ENCODE data around the gene PDE10A.
"Not testable (repeated sequence)": the region's sequence is repeated elsewhere in the genome, so short reads cannot be mapped to it uniquely, and the experiment has no call there.

The PDE10A gene

GRCh38 chr6:165597821-165598220 is 65.2 kb downstream of the PDE10A start:
- no peaks in the 10 kb centered on the region for H3K36me3 ChIP-seq (ENCODE audit: control insufficient read depth, insufficient read depth, low read length)
- no peaks in the 10 kb centered on the region for H3K4me1 ChIP-seq (ENCODE audit: control insufficient read depth, insufficient read depth, low read length, poor library complexity, severe bottlenecking)
- H3K9me3 ChIP-seq (ENCODE audit: control insufficient read depth, low read length): no peaks in the 10 kb centered on the region
- no peak overlapping the region for H3K4me3 ChIP-seq (ENCODE audit: insufficient read depth, low read depth, low read length, poor library complexity, severe bottlenecking)
- H3K27me3 ChIP-seq (replicated peaks; ENCODE audit: control insufficient read depth, insufficient read depth, low read length, poor library complexity, severe bottlenecking): no peaks in the 10 kb centered on the region
- DNase-seq: no peak
- no peak overlapping the region for H3K27ac ChIP-seq (ENCODE audit: insufficient read depth, low read length, poor library complexity, severe bottlenecking)

- no peak for DNase-seq
- Histone ChIP-seq H3K4me1 (ENCODE audit: control insufficient read depth, insufficient read depth, low read length, poor library complexity, severe bottlenecking) (no peaks in the 10 kb centered on the region), H3K27me3 (replicated peaks; ENCODE audit: control insufficient read depth, insufficient read depth, low read length, poor library complexity, severe bottlenecking) (no peaks in the 10 kb centered on the region), H3K4me3 (ENCODE audit: insufficient read depth, low read depth, low read length, poor library complexity, severe bottlenecking) (no peak overlapping the region), H3K9me3 (ENCODE audit: control insufficient read depth, low read length) (no peaks in the 10 kb centered on the region), H3K36me3 (ENCODE audit: control insufficient read depth, insufficient read depth, low read length) (no peaks in the 10 kb centered on the region), H3K27ac (ENCODE audit: insufficient read depth, low read length, poor library complexity, severe bottlenecking) (no peak overlapping the region)
These were observed 68.3 kb downstream of the PDE10A start for GRCh38 chr6:165594584-165595333.

DNA sequence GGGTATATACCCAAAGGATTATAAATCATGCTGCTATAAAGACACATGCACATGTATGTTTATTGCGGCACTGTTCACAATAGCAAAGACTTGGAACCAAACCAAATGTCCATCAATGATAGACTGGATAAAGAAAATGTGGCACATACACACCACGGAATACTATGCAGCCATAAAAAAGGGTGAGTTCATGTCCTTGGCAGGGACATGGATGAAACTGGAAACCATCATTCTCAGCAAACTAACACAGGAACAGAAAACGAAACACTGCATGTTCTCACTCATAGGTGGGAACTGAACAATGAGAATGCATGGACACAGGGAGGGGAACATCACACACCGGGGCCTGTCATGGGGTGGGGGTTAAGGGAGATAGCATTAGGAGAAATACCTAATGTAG is 70.1 kb downstream of the PDE10A start:
- not testable (repeated sequence) for H3K4me1 ChIP-seq (ENCODE audit: control insufficient read depth, insufficient read depth, low read length, poor library complexity, severe bottlenecking); H3K4me3 ChIP-seq (ENCODE audit: insufficient read depth, low read depth, low read length, poor library complexity, severe bottlenecking); DNase-seq; H3K27ac ChIP-seq (ENCODE audit: insufficient read depth, low read length, poor library complexity, severe bottlenecking); H3K27me3 ChIP-seq (replicated peaks; ENCODE audit: control insufficient read depth, insufficient read depth, low read length, poor library complexity, severe bottlenecking); H3K36me3 ChIP-seq (ENCODE audit: control insufficient read depth, insufficient read depth, low read length); H3K9me3 ChIP-seq (ENCODE audit: control insufficient read depth, low read length)

DNA sequence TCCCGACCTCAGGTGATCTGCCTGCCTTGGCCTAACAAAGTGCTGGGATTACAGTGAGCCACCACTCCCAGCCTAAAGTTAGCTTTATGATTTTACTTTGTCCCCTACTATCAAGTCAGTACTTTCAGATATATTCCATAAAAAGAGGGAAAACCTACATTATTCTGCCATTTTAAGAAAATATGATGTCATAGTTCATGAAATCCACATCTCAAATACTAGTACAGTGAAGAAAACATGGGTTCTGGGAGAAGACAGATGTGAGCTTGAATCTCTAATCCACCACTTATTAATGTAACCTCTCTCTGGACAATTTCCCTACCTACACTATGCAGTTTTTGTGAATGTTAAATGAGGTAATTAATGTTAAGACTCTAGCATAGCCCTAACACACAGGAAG is 74.5 kb downstream of the PDE10A start:
- DNase-seq: no peak
- no peak overlapping the region for H3K27ac ChIP-seq (ENCODE audit: insufficient read depth, low read length, poor library complexity, severe bottlenecking)
- no peaks in the 10 kb centered on the region for H3K9me3 ChIP-seq (ENCODE audit: control insufficient read depth, low read length)
- no peaks in the 10 kb centered on the region for H3K4me1 ChIP-seq (ENCODE audit: control insufficient read depth, insufficient read depth, low read length, poor library complexity, severe bottlenecking)
- H3K4me3 ChIP-seq (ENCODE audit: insufficient read depth, low read depth, low read length, poor library complexity, severe bottlenecking): no peak overlapping the region
- H3K27me3 ChIP-seq (replicated peaks; ENCODE audit: control insufficient read depth, insufficient read depth, low read length, poor library complexity, severe bottlenecking): no peaks in the 10 kb centered on the region
- no peaks in the 10 kb centered on the region for H3K36me3 ChIP-seq (ENCODE audit: control insufficient read depth, insufficient read depth, low read length)

GRCh38 chr6:165587206-165587605 is 75.8 kb downstream of the PDE10A start:
- Histone ChIP-seq H3K27me3 (replicated peaks; ENCODE audit: control insufficient read depth, insufficient read depth, low read length, poor library complexity, severe bottlenecking) (no peaks in the 10 kb centered on the region), H3K4me3 (ENCODE audit: insufficient read depth, low read depth, low read length, poor library complexity, severe bottlenecking) (no peak overlapping the region), H3K4me1 (ENCODE audit: control insufficient read depth, insufficient read depth, low read length, poor library complexity, severe bottlenecking) (no peaks in the 10 kb centered on the region), H3K9me3 (ENCODE audit: control insufficient read depth, low read length) (no peaks in the 10 kb centered on the region), H3K27ac (ENCODE audit: insufficient read depth, low read length, poor library complexity, severe bottlenecking) (no peak overlapping the region), H3K36me3 (ENCODE audit: control insufficient read depth, insufficient read depth, low read length) (no peaks in the 10 kb centered on the region)
- DNase-seq: no peak

DNA sequence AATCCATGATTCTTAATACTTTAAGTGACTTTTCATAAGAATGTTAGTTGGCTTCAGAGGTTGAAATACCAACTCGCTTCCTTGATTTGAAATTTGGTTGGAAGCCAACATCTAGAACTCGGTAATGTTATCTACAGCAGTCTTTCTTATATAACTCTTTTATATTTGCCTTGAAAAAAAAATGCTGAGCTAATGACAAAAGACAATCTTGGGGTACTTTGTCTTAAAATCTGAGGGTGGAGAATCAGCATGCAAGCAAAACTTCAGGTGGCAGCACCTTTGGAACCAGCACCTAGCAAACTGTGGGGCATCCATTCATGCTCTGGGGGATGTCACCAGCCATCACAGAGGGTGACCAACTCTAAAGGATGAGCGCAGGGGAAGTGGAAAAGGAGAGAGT is 76.3 kb downstream of the PDE10A start:
- no peak overlapping the region for H3K27ac ChIP-seq (ENCODE audit: insufficient read depth, low read length, poor library complexity, severe bottlenecking)
- no peaks in the 10 kb centered on the region for H3K36me3 ChIP-seq (ENCODE audit: control insufficient read depth, insufficient read depth, low read length)
- no peak overlapping the region for H3K4me3 ChIP-seq (ENCODE audit: insufficient read depth, low read depth, low read length, poor library complexity, severe bottlenecking)
- H3K4me1 ChIP-seq (ENCODE audit: control insufficient read depth, insufficient read depth, low read length, poor library complexity, severe bottlenecking): no peaks in the 10 kb centered on the region
- no peaks in the 10 kb centered on the region for H3K27me3 ChIP-seq (replicated peaks; ENCODE audit: control insufficient read depth, insufficient read depth, low read length, poor library complexity, severe bottlenecking)
- no peak for DNase-seq
- H3K9me3 ChIP-seq (ENCODE audit: control insufficient read depth, low read length): no peaks in the 10 kb centered on the region

DNA sequence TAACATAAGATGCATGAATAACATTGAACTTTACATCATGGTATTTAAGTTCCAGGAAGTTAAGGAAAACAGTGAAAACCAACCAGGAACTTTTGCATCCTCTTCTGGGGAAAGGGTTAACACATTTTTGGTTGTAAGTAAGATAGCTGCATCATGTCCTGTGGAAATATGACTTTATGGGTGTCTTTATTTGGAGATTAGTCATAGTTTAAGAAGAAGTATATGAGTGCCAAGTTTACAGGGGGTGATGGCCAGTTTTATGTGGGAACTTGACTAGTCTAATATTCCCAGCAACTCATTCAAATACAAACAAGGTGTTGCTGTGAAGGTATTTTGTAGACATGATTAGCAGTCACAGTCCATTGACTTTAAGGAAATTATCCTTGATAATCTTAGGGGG is 78.0 kb downstream of the PDE10A start:
- Histone ChIP-seq H3K36me3 (ENCODE audit: control insufficient read depth, insufficient read depth, low read length) (no peaks in the 10 kb centered on the region), H3K4me1 (ENCODE audit: control insufficient read depth, insufficient read depth, low read length, poor library complexity, severe bottlenecking) (no peaks in the 10 kb centered on the region), H3K4me3 (ENCODE audit: insufficient read depth, low read depth, low read length, poor library complexity, severe bottlenecking) (no peak overlapping the region), H3K9me3 (ENCODE audit: control insufficient read depth, low read length) (no peaks in the 10 kb centered on the region), H3K27ac (ENCODE audit: insufficient read depth, low read length, poor library complexity, severe bottlenecking) (no peak overlapping the region), H3K27me3 (replicated peaks; ENCODE audit: control insufficient read depth, insufficient read depth, low read length, poor library complexity, severe bottlenecking) (no peaks in the 10 kb centered on the region)
- DNase-seq: no peak

DNA sequence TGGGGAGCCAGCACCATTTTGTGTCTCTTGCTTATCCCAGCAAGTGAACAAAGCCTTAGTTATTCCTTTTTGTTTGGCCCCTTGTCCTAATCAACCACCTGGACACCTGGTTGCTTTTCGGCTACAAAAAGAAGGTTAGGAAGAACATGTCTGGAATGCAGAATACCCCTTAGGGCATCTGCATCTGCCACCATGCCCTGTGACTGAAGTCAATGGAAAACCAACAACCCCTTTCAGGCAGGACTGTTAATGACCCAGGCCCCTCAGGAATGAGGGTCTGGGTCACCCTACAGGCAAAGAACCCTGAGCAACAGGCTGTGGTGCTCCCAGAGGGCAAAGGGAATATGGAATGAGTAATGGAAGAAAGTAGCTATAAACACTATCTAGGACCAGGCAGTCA is 78.5 kb downstream of the PDE10A start:
- H3K4me3 ChIP-seq (ENCODE audit: insufficient read depth, low read depth, low read length, poor library complexity, severe bottlenecking): no peak overlapping the region
- H3K9me3 ChIP-seq (ENCODE audit: control insufficient read depth, low read length): no peaks in the 10 kb centered on the region
- no peak overlapping the region for H3K27ac ChIP-seq (ENCODE audit: insufficient read depth, low read length, poor library complexity, severe bottlenecking)
- DNase-seq: no peak
- H3K4me1 ChIP-seq (ENCODE audit: control insufficient read depth, insufficient read depth, low read length, poor library complexity, severe bottlenecking): no peaks in the 10 kb centered on the region
- H3K27me3 ChIP-seq (replicated peaks; ENCODE audit: control insufficient read depth, insufficient read depth, low read length, poor library complexity, severe bottlenecking): no peaks in the 10 kb centered on the region
- H3K36me3 ChIP-seq (ENCODE audit: control insufficient read depth, insufficient read depth, low read length): no peaks in the 10 kb centered on the region

- H3K36me3 ChIP-seq (ENCODE audit: control insufficient read depth, insufficient read depth, low read length): no peaks in the 10 kb centered on the region
- peaks cover 4% of the 10 kb centered on the region for H3K9me3 ChIP-seq (ENCODE audit: control insufficient read depth, low read length)
- H3K4me3 ChIP-seq (ENCODE audit: insufficient read depth, low read depth, low read length, poor library complexity, severe bottlenecking): no peak overlapping the region
- H3K27ac ChIP-seq (ENCODE audit: insufficient read depth, low read length, poor library complexity, severe bottlenecking): no peak overlapping the region
- H3K4me1 ChIP-seq (ENCODE audit: control insufficient read depth, insufficient read depth, low read length, poor library complexity, severe bottlenecking): no peaks in the 10 kb centered on the region
- DNase-seq: no peak
- no peaks in the 10 kb centered on the region for H3K27me3 ChIP-seq (replicated peaks; ENCODE audit: control insufficient read depth, insufficient read depth, low read length, poor library complexity, severe bottlenecking)
These were observed 81.4 kb downstream of the PDE10A start for GRCh38 chr6:165581678-165582077.

DNA sequence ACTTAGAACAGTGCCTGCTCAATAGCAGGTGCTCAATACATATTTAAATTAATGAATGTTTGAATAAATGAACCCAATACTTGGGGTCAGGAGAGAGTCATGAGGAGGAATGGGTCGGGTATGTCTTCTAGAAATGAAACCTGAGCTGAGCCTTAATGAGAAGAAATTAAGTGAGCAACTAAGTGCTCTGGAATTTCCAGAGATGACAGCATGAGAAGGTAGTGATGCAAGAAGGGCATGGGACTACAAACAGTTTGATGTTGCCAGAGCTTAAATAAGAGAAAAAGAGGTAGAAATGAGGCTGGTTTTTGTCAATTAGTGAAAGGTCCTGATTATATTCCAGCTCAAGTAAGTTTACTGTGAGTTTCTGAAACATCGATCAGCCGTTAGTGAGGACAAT is 82.9 kb downstream of the PDE10A start:
- no peaks in the 10 kb centered on the region for H3K27me3 ChIP-seq (replicated peaks; ENCODE audit: control insufficient read depth, insufficient read depth, low read length, poor library complexity, severe bottlenecking)
- no peaks in the 10 kb centered on the region for H3K4me1 ChIP-seq (ENCODE audit: control insufficient read depth, insufficient read depth, low read length, poor library complexity, severe bottlenecking)
- H3K27ac ChIP-seq (ENCODE audit: insufficient read depth, low read length, poor library complexity, severe bottlenecking): no peak overlapping the region
- no peak for DNase-seq
- H3K4me3 ChIP-seq (ENCODE audit: insufficient read depth, low read depth, low read length, poor library complexity, severe bottlenecking): no peak overlapping the region
- peaks cover 4% of the 10 kb centered on the region for H3K9me3 ChIP-seq (ENCODE audit: control insufficient read depth, low read length)
- H3K36me3 ChIP-seq (ENCODE audit: control insufficient read depth, insufficient read depth, low read length): no peaks in the 10 kb centered on the region

All from effector memory CD4-positive, alpha-beta T cell (primary cell).